Kasumi-1 (cell line): ENCODE data around the gene KIRREL3.

Experiments used
- DNase-seq, 2 experiments: peaks; one replicate each; lab custom pipeline; 2025; lab: John Stamatoyannopoulos, UW

KIRREL3 gene

GRCh38 chr11:126829716-126830115 is 170.9 kb downstream of the KIRREL3 start:
- no peak for DNase-seq

- DNase-seq = no peak
Measured at GRCh38 chr11:126824035-126824607, 176.4 kb downstream of the KIRREL3 start.

DNA sequence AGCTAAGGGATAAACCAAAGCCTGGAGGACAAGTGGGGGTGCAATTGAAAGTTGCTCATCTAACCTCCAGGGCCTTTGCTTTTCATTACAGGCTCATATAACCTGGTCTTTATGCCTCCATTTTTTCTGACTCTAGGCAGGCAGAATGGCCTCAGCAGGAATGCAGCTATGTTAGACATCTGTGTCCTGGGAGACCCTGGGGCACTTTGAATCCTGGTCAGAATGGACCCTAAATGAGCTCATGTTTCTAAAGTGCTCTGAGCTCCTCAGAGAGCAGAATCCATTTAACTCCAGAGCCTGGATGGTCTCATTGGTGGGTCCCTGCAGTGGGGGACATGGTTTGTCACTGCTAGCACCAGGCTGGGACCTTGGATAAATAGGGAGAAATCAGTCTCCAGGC is 177.3 kb downstream of the KIRREL3 start:
- no peak for DNase-seq

DNA sequence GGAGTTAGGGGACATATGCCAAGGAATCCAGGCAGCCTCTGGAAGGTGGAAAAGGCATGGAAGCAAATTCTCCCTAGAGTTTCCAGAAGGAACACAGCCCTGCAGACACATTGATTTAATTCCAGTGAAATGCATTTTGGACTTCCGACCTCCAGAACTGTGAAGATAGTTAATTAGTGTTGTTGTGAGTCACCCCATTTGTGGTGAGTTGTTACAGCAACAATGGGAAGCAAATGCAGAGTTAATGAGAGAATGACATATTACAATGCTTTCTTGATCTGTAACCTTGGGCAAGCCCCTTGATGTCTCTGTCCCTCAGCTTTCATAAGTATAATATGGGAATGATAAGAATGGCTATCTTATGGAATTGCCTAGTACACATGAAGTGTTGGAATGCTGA is 178.7 kb downstream of the KIRREL3 start:
- DNase-seq = no peak

DNA sequence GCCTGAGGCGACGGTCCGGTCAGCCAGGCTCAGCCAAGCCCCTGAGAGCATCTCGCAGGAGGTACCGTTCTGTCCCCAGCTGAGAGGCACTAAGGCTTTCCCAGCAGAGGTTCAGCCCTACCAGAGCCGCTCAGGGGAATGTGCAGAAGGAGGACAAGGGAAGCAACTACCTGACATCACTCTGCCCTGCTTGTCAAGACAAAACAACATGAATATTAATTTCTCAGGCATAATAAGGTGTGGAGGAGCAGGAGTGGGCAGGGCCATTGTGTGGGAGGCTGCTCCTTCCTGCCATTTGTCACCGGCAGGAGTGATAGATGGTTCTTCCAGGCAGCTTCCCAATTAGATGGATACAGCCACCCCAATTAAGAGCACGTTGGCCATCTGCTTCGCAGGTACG is 181.4 kb downstream of the KIRREL3 start:
- DNase-seq = no peak

DNA sequence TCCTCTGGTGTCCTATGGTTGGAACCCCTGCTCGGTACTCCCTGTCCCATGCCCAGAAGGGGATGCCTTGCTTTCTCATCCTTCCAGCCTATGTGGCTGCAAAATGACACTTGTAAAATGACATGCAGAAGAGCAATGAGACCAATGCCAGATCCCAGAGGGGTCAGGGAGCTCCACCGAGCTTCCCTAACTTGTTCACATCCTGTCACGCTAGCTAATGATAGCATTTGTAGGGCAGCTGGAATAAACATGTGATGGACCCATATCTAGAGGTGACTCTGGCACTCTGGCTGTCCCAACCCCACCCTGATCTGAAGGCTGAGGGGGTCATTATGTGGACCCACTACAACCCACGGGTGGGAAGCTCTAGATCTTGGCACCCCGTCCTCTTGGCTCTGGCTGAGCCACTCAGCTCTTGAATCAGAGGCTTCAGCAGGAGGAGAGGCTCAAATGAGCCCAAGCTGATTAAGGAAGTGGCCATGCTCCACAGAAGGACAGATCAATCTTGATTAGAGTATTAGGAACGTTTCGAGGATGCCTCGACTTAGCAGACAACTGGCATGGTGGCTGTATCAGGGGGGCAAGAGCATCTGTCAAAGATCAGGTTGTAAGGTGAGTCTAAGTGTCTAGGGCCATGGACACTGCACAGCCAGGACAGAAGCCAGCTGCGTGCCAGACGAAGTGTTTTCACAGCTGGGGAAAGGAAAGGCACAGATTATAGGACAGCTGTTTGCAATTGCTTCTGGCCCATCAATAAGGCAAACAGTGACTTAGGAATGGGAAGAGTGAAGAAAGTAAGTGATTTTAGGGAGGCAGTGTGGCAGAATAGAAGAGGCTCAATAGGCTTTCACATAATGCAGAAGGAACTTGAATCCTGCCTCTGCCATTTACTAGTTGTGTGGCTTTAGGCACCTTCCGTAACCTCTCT is 182.8 kb downstream of the KIRREL3 start:
- no peak for DNase-seq

- no peak for DNase-seq
Measured at GRCh38 chr11:126817096-126817495, 183.5 kb downstream of the KIRREL3 start.

DNA sequence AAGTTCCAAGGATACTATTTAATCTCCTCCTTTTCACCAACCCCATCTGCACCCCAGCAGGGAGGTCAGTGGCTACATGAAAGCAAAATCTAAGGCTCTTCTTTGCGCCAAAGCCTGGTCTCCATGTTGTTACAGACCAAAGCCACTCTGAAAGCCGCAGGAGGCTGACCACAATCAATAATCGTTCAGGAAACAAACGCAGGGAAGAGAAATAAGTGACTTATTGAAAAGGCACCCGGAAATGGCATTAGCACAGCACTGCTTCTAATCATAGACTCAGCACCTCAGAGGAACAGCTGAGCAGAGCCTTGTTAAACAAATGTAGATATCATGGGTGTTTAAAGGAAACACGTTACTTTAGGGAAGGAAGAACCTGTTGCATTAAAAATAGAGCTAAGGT is 183.9 kb downstream of the KIRREL3 start:
- DNase-seq = no peak

GRCh38 chr11:126815111-126815510 is 185.5 kb downstream of the KIRREL3 start:
- DNase-seq = no peak

GRCh38 chr11:126810776-126811175 is 189.8 kb downstream of the KIRREL3 start:
- DNase-seq = no peak

DNA sequence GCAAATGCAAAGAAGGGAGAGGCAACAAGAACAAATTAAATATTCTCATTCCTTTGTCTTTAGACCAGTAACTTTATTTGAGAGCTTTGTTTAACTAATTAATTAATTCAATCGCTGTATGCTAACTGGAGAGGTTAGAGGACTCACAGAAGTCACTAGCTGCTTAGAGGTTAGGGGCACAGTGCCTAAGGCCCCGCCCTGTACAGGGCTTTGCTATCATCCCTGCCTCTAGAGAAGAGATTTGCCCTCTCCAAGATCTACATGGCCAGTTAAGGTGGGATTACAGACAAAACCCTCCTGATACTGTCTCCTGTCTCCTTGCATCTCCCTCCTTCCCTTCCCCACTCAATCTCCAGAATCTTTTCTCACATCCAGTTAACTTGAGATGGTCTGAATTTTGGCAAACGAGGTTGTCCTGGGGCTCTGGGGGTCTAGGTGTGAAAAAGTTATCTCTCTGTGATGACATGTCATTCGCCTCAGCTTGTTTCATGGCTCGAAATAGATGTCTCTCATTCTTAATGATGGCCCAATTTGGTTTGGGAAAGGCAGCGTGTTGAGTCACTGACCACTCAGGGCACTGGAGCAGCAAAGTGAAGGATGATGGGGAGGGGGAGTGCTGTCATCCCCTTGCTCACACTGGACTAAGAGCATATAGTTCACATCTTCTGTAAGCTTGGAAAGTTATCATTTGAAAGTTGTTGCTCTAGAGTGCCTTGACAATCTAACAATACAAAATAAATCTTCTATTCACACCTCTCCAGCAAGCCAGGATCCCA is 190.9 kb downstream of the KIRREL3 start:
- no peak for DNase-seq

DNA sequence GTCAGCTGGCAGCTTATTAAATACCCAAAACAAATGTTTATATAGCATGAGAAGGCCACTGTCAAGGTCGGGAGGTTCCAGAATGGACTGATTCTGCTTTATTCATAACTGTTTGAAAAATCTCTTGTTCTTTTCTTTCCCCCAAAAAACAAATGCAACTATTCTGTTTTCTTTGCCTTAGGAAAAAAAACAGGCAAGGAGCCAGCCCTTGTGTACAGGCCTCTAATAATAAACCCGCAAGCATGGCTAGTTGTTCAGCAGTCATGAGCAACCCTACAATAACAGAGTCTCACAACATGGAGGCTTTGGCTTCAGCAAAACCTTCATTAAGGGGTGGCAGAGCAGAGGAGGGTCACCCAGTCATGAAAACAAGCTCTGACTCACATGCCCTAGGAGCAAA is 191.7 kb downstream of the KIRREL3 start:
- DNase-seq = no peak

- DNase-seq = no peak
Measured at GRCh38 chr11:126808296-126808695, 192.3 kb downstream of the KIRREL3 start.

DNA sequence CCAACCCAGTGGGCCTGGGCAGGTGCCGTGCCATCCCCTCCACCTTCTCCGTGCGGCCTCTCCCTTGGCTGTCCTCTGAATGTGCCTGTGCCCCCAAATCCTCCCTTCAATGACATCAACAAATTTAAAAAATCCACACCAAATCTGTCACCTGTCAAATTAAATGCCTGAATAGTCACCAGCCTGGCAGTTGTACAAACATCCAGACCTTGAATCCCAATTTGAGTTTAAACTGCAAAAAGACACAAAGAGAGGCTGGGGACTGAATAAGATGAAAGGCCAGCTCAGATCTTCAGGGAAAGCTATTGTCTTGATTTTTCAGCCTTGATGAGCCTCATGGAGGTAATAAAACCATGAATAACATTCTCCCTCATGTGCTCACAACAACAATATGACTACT is 194.7 kb downstream of the KIRREL3 start:
- DNase-seq = no peak

DNA sequence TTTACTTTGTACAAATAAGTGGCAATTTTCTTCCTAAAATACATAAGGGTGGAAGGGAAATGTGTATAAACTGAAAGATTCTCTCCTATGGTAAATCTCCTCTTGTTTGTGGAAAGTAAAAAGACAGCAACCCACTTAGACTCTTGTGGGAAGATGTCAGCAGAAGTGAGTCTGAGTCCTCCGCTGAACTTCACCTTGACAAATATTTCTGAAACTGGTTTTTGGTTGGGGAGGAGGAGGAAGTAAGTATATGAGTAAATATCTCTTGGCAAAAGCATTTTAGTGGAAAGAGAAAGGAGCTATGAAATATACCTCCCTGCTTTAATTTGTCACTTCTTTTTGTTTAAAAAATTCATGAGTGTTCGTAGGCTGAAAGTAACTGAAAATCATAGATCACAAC is 196.2 kb downstream of the KIRREL3 start:
- no peak for DNase-seq

DNA sequence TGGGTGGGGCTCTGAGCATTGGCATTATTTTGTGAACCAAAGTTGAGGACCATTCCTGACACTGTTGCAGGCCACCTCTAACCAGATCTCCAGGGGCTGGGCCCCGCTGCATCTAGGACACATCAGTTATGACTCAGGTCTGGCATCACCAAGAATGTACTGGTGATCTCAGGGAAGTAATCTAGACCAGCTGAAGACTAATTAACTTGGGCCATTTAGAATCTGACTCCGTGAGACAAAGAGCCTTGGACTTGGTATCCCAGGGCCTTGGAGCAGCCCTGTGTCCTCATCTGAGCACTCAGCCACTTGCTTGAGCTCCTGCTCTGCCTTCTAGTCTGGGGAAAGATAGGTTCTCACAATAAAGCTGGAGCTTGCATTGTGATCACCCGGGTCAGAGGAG is 200.6 kb downstream of the KIRREL3 start:
- DNase-seq = no peak

- no peak for DNase-seq
Measured at GRCh38 chr11:126797457-126798169, 203.0 kb downstream of the KIRREL3 start.

DNA sequence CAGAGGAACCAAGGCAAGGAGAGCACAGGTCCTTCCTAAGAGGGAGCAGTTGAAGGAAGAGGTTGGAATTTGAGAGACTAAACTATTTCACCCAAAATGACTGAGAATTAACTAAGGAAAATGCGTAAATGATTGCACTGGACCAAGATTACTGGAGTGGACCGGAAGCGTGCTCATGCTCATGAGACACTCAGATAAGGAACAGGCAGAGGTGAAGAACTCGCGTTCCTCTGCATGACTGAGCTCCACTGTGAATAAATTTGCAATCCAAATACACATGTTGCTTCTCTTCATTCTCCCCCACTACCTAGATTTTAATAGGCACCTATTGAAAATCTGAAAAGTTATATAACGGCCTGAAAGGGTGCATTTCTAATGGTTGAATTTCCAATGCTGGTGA is 207.0 kb downstream of the KIRREL3 start:
- DNase-seq = no peak

- no peak for DNase-seq
Measured at GRCh38 chr11:126791991-126792390, 208.6 kb downstream of the KIRREL3 start.

DNA sequence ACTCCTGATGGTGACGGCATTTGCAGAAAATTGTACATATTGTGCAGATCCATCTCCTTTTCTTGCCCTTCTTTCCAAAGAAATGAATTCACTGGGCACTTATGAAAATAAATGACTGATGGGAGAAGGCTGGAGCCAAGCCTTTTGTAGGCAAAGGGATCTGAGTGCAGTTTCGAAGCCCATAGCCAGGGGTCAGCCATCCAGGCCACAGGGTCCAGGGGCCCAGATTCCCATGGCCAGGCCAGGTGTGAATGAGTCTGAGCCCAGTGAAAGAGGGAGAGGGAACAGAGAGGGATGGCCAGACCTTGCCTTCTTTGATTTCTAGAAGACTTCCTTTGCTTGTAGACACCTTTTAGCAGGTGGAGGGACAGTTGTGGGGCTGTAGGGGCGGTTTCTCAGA is 209.1 kb downstream of the KIRREL3 start:
- no peak for DNase-seq

- DNase-seq = no peak
Measured at GRCh38 chr11:126790550-126791081, 210.0 kb downstream of the KIRREL3 start.

GRCh38 chr11:126782810-126783209 is 217.8 kb downstream of the KIRREL3 start:
- DNase-seq = no peak
